ENCODE measurements around the gene WDPCP. TPM values are rescaled to one million over a fixed set of nuclear protein-coding genes. Genes with fewer than 3 reads are reported as not detected.

WDPCP gene
- total RNA-seq, 4 donors from 2014 or later: 15.9 to 18.5 (median 17.4) TPM

- no peak for ATAC-seq (ENCODE audit: low FRiP score)
- no peak for TF ChIP-seq CTCF (IDR thresholded peaks at IDR 0.05)
Measured at GRCh38 chr2:63261137-63261621, 327.1 kb downstream of the WDPCP start.

GRCh38 chr2:63257473-63257872 lies 330.8 kb downstream of the WDPCP start:
- ATAC-seq (ENCODE audit: low FRiP score): no peak
- TF ChIP-seq CTCF (IDR thresholded peaks at IDR 0.05): no peak
- no peak for DNase-seq (ENCODE audit: low spot score)

More at GRCh38 chr2:63261137-63261621, 327.1 kb downstream of the WDPCP start:
- DNase-seq (ENCODE audit: low spot score): no peak

- no peak for TF ChIP-seq CTCF (IDR thresholded peaks at IDR 0.05)
- ATAC-seq (ENCODE audit: low FRiP score): no peak
- no peak for DNase-seq (ENCODE audit: low spot score)
Measured at GRCh38 chr2:63249161-63249560, 339.1 kb downstream of the WDPCP start.

GRCh38 chr2:63242747-63243146 lies 345.5 kb downstream of the WDPCP start:
- ATAC-seq (ENCODE audit: low FRiP score) (no peak), DNase-seq (ENCODE audit: low spot score) (no peak)
- TF ChIP-seq CTCF (IDR thresholded peaks at IDR 0.05): no peak

GRCh38 chr2:63225964-63226686 lies 362.2 kb downstream of the WDPCP start:
- no peak for TF ChIP-seq CTCF (IDR thresholded peaks at IDR 0.05)
- ATAC-seq (ENCODE audit: low FRiP score): no peak
- no peak for DNase-seq (ENCODE audit: low spot score)

GRCh38 chr2:63218800-63219526 lies 369.3 kb downstream of the WDPCP start:
- DNase-seq (ENCODE audit: low spot score) (no peak), ATAC-seq (ENCODE audit: low FRiP score) (no peak)
- TF ChIP-seq CTCF (IDR thresholded peaks at IDR 0.05): no peak
